Spinal cord (tissue), 10 donors: ENCODE results near the gene ITGA1. TPM values are rescaled to one million over a fixed set of nuclear protein-coding genes. Genes with fewer than 3 reads are reported as not detected.
A peak's percentile ranks its signal among the peaks of the same experiment; 100 is the strongest.

ENCODE experiments used
- DNase-seq, 6 donors: peaks; one replicate each; pipeline versions ENCODE4 v3.0.0 to v3.0.0-alpha.2; 2013 to 2015; ENCODE audit warnings: low spot score in 6 of 6, low read depth in 4 of 6
- H3K27ac ChIP-seq: one replicate; pipeline ENCODE4 v1.5.1; 2013; ENCODE audit warnings: low read depth, low read length, control low read depth
- H3K27me3 ChIP-seq: one replicate; pipeline ENCODE4 v1.6.1; 2013; ENCODE audit warnings: low read length; ENCODE audit not compliant: control insufficient read depth, insufficient read depth
- H3K36me3 ChIP-seq: one replicate; pipeline ENCODE4 v1.6.1; 2013; ENCODE audit warnings: low read length; ENCODE audit not compliant: control insufficient read depth, insufficient read depth
- H3K4me1 ChIP-seq: one replicate; pipeline ENCODE4 v1.6.1; 2013; ENCODE audit warnings: low read length; ENCODE audit not compliant: control insufficient read depth, insufficient read depth
- H3K4me3 ChIP-seq: one replicate; pipeline ENCODE4 v1.5.1; 2013; ENCODE audit warnings: low read depth, low read length, control low read depth
- H3K9me3 ChIP-seq: one replicate; pipeline ENCODE4 v1.6.1; 2013; ENCODE audit warnings: low read length; ENCODE audit not compliant: control insufficient read depth, insufficient read depth
- WGBS: methylation state at CpG from one replicate; pipeline ENCODE4 v1.1.5; 2013; ENCODE audit warnings: missing lambda C conversion rate; ENCODE audit not compliant: insufficient coverage; 5-methylcytosine and 5-hydroxymethylcytosine counted together
- polyA plus RNA-seq, 2 donors: library from polyadenylated mRNA; unstranded; fragments of 120-200 nt; gene quantifications; one replicate each; pipeline ENCODE4 v1.2.1, GENCODE V29; 2013; ENCODE audit not compliant: insufficient read length in 2 of 2
- total RNA-seq, 2 donors: library from RNA; depleted of rRNA in 1 of 2; stranded (reverse); fragments of 120-200 nt in 1 of 2; fragments of >200 nt in 1 of 2; gene quantifications; one replicate each; pipeline versions ENCODE4 v1.2.3 to v1.2.4, GENCODE V29; 2013 to 2014
- donor health status: healthy.

Gene ITGA1
- total and polyA plus RNA-seq, 4 donors, result 8.2 to 64.0 (median 17.3) TPM

GRCh38 chr5:52837068-52837467 lies 49.4 kb downstream of the ITGA1 start:
- no peaks in the 10 kb centered on the region for H3K36me3 ChIP-seq
- no peak overlapping the region for H3K4me3 ChIP-seq
- no peaks in the 10 kb centered on the region for H3K4me1 ChIP-seq
- DNase-seq, result peak in 2 of 6 donors; percentile 27 to 29
- 12% methylated on average over 6 of the region's 7 CpGs for WGBS
- no peaks in the 10 kb centered on the region for H3K27me3 ChIP-seq
- H3K9me3 ChIP-seq, result no peaks in the 10 kb centered on the region
- peak overlapping the region; percentile 73 for H3K27ac ChIP-seq

- no peaks in the 10 kb centered on the region for H3K27me3 ChIP-seq
- WGBS, result no CpG with 5 or more reads among the region's 2 CpGs
- no peak for DNase-seq
- no peak overlapping the region for H3K4me3 ChIP-seq
- no peaks in the 10 kb centered on the region for H3K36me3 ChIP-seq
- H3K4me1 ChIP-seq, result no peaks in the 10 kb centered on the region
- no peaks in the 10 kb centered on the region for H3K9me3 ChIP-seq
- peak overlapping the region; percentile 73 for H3K27ac ChIP-seq
These were observed 49.9 kb downstream of the ITGA1 start for GRCh38 chr5:52837591-52838001.

- 100% methylated on average over 3 of the region's 7 CpGs for WGBS
These were observed 50.8 kb downstream of the ITGA1 start for GRCh38 chr5:52838326-52839015.

GRCh38 chr5:52839285-52839684 lies 51.6 kb downstream of the ITGA1 start:
- no peak overlapping the region for H3K27ac ChIP-seq

More at GRCh38 chr5:52838326-52839015, 50.8 kb downstream of the ITGA1 start:
- H3K36me3 ChIP-seq, result no peaks in the 10 kb centered on the region
- H3K4me3 ChIP-seq, result no peak overlapping the region
- H3K27me3 ChIP-seq, result no peaks in the 10 kb centered on the region
- no peaks in the 10 kb centered on the region for H3K4me1 ChIP-seq
- no peak for DNase-seq
- H3K9me3 ChIP-seq, result no peaks in the 10 kb centered on the region
- peak overlapping the region; percentile 73 for H3K27ac ChIP-seq

GRCh38 chr5:52840277-52841050 lies 52.7 kb downstream of the ITGA1 start:
- Histone ChIP-seq H3K36me3 (no peaks in the 10 kb centered on the region), H3K4me1 (no peaks in the 10 kb centered on the region), H3K4me3 (no peak overlapping the region), H3K27ac (peak overlapping the region; percentile 51), H3K27me3 (no peaks in the 10 kb centered on the region), H3K9me3 (no peaks in the 10 kb centered on the region)
- 14% methylated on average over 7 of the region's 8 CpGs for WGBS
- peak in 2 of 6 donors; percentile 74 to 79 for DNase-seq

More at GRCh38 chr5:52839285-52839684, 51.6 kb downstream of the ITGA1 start:
- Histone ChIP-seq H3K27me3 (no peaks in the 10 kb centered on the region), H3K4me1 (no peaks in the 10 kb centered on the region), H3K36me3 (no peaks in the 10 kb centered on the region), H3K9me3 (no peaks in the 10 kb centered on the region), H3K4me3 (no peak overlapping the region)
- WGBS, result no CpG with 5 or more reads among the region's 1 CpG
- DNase-seq, result no peak

GRCh38 chr5:52841114-52841513 lies 53.4 kb downstream of the ITGA1 start:
- H3K4me1 ChIP-seq, result no peaks in the 10 kb centered on the region
- peak overlapping the region; percentile 51 for H3K27ac ChIP-seq
- H3K36me3 ChIP-seq, result no peaks in the 10 kb centered on the region
- DNase-seq, result no peak
- H3K4me3 ChIP-seq, result no peak overlapping the region
- H3K9me3 ChIP-seq, result no peaks in the 10 kb centered on the region
- no peaks in the 10 kb centered on the region for H3K27me3 ChIP-seq

- no peak overlapping the region for H3K4me3 ChIP-seq
- no peaks in the 10 kb centered on the region for H3K36me3 ChIP-seq
- no peak for DNase-seq
- no peaks in the 10 kb centered on the region for H3K9me3 ChIP-seq
- H3K4me1 ChIP-seq, result no peaks in the 10 kb centered on the region
- no peaks in the 10 kb centered on the region for H3K27me3 ChIP-seq
- no peak overlapping the region for H3K27ac ChIP-seq
These were observed 54.4 kb downstream of the ITGA1 start for GRCh38 chr5:52842111-52842510.

- no peaks in the 10 kb centered on the region for H3K27me3 ChIP-seq
- no CpG with 5 or more reads among the region's 1 CpG for WGBS
- H3K4me3 ChIP-seq, result no peak overlapping the region
- H3K36me3 ChIP-seq, result no peaks in the 10 kb centered on the region
- peak in 2 of 6 donors; percentile 16 to 38 for DNase-seq
- no peak overlapping the region for H3K27ac ChIP-seq
- H3K9me3 ChIP-seq, result no peaks in the 10 kb centered on the region
- no peaks in the 10 kb centered on the region for H3K4me1 ChIP-seq
These were observed 57.2 kb downstream of the ITGA1 start for GRCh38 chr5:52844885-52845284.

- peak in 1 of 6 donors; percentile 20 for DNase-seq
- Histone ChIP-seq H3K27me3 (no peaks in the 10 kb centered on the region), H3K4me1 (no peaks in the 10 kb centered on the region), H3K36me3 (no peaks in the 10 kb centered on the region), H3K4me3 (no peak overlapping the region), H3K27ac (no peak overlapping the region), H3K9me3 (no peaks in the 10 kb centered on the region)
- WGBS, result 57% methylated on average over 3 of the region's 6 CpGs
These were observed 58.6 kb downstream of the ITGA1 start for GRCh38 chr5:52846182-52846842.
